T-helper 1 cell (primary cell): ENCODE measurements around the gene CENPO.

Experiments
- DNase-seq, 5 donors: peaks; one replicate each; pipeline ENCODE4 v3.0.0-alpha.2; 2012 to 2020
- total RNA-seq, 4 donors: gene quantifications; one replicate each; lab custom pipeline; 2026; lab: John Stamatoyannopoulos, UW

Gene CENPO
- total RNA-seq, result 3.6 to 7.1 (median 5.6) reads per million in 4 donors

DNA sequence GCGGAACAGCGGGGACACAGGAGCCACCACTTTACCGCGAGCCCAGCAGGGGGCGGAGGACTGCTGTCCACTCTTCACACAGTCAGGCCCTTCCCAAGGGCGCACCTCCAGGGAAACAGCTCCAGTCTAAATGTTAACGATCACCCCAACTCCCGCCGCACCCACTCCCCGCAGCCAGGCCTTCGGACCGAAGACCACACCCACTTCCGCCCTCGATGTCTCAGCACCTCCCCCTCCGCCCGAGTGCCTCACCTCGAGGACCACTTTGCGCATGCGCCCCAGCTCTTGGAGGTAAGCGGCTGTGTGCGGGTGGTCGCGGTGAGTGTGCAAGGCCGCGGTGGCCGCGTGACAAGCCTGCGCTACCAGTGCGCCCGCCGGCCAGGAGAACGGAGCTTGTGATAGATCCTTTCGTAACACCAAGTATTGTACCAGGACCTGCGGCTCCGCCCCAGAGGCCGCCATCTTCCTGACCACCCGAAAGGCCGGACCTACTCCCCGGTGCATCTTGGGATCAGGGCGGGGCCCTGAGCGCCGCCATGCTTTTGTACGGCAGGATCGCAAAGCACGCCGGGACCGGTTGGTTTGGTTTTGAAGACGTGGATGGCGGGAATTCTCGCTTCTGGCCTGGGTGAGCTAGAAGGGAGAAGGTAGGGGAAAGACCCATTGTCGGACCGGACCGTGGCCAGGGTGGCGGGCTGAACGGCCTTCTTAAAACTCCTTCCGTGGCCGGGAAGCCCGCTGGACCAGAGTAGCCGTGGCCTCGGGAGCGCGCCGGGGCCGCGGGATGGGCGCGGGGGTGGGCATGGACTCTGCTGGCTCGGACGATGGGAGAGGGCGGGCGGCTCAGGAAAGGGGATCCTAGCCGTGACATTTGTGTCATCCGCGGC is at the start of gene CENPO, which contains the start of gene PTRHD1:
Gene CENPO (plus strand): TSS at position 552 of the 887 bp plus-strand sequence. CDS start 495 bp downstream, outside the sequence.
Gene PTRHD1 (minus strand): TSS at position 518 of the 887 bp plus-strand sequence. CDS start 14 bp downstream, at position 504.
- peak; percentile 87 to 97 (median 92) for DNase-seq

DNA sequence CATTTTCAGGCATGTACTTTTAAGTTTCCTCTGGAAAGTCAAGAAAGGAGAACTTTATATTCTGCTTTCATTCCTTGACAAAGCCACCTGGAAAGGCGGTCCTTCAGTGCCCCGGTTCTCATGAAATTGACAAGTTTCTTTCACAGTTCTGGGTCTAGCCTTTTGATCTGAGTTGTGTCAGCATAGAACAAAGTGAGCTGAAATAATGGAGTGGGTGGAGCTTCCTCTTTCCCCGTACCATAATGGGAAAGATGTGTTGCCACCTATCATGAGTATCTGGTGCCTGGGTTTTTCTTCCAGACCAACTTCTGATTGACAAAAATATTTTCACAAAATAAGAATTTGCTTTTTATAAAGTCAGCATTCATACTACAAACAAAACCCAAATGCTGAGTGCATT is 49.3 kb upstream of the CENPO start:
- DNase-seq, result no peak

DNA sequence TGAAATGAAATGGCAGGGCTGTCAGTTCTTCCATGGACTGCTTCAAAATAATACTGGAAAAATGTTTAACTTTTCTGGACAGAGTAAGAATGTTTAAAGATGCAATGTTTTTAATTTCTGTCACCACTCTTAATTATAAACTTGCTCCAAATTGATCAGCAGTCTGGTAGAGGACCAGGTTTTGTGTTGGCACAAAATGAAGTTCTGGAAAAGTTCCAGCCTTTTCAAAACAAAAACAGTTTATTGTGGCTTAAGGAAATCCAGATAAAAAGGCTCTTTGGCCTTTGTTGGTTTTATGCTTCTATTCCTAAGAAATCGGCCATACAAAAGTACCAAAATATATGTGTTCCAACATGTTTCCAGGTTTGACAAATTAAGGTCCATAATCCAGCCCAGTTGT is 48.9 kb upstream of the CENPO start:
- DNase-seq, result no peak

- no peak for DNase-seq
Observed at GRCh38 chr2:24745825-24746224, 47.4 kb upstream of the CENPO start.

DNA sequence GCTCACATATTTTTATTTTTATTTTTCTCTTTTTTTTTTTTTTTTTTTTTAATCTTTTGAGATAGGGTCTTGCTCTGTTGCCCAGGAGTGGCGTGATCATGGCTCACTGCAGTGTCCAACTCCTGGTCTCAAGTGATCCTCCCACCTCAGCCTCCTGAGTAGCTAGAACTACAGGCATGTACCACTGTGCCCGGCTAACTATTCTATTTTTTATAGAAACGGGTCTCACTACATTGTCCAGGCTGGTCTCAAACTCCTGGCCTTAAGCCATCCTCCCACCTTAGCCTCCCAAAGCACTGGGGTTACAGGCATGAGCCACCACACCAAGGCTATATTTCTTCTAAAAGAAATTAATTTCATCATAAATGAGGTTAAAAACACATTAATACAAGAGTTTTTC is 45.9 kb upstream of the CENPO start:
- DNase-seq, result no peak

- DNase-seq, result no peak
Observed at GRCh38 chr2:24749069-24749691, 44.0 kb upstream of the CENPO start.

- no peak for DNase-seq
Observed at GRCh38 chr2:24754985-24755705, 38.1 kb upstream of the CENPO start.

DNA sequence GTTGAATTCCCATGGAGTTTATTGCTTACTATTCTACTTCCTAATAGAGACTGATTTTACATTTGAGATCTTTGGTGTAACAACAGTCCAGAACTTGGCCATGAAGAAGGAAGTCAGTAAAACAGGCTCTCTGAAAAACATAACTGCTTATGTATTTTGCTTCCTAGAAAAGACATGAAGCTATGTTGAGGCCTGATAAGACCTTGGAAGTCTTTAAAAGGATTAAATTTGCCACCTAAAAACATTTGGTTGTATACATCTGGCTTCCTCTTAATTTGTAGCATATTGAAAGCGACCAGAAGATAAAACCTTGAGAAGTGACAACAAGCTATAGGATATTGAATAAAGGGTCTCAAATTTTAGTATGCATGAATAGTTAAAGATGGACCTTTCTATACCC is 36.4 kb upstream of the CENPO start:
- no peak for DNase-seq

DNA sequence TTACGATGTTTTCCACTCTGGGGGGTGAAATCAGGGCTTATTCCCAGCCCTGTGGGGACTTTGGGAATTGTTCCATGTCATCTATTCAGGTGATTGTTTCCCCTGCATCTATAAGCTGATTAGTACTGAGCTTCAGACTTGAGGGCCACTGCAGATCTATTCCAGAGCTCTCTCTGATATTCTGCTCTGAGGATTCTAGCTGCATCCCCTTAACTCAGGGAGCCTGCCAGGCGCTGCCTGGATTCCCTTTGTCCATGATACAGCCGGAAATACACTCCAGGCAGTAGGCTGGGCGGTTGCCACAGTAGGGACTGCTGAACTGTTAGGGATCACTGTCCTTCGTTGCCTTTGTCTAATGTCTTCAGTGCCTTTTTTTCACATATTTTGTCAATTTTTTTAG is 31.4 kb upstream of the CENPO start:
- no peak for DNase-seq

DNA sequence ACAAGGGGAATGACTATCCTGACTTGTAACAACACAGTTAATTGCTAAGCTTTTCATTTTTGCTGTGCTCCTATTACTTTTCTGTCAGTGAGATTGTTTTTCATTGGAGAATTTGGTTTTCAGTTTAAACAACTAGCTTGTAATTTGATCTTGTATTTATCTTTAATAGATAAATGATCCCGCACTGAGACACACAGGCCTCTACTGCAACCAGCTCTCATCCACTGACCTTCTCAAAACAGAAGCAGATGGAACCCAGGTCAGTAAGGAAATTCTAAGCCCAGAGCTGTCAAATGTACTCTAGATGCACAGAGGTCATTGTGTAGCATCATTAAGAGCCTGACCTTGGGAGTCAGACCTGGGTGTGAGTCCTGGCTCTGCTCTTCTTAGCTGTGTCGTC is 30.7 kb upstream of the CENPO start:
- DNase-seq, result no peak

DNA sequence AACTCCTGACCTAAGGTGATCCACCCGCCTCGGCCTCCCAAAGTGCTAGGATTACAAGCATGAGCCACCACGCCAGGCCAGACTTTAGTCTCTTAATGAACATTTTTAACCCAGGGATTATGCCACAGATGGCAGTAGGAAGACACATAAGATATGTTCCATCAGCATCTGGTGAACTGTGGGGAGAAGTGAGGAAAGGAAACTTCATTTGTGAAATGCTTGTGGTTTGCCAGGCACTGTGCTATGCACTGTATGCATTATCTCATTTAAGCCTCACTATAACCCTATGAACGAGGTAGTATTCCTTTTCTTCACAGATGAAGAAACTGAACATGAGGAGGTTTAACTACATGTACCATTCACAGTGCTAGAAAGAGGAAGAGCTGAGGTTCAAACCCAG is 29.4 kb upstream of the CENPO start:
- no peak for DNase-seq

- peak in 1 of 5 donors; percentile 14 for DNase-seq
Observed at GRCh38 chr2:24766609-24767008, 26.6 kb upstream of the CENPO start.

- DNase-seq, result no peak
Observed at GRCh38 chr2:24768013-24768412, 25.2 kb upstream of the CENPO start.

DNA sequence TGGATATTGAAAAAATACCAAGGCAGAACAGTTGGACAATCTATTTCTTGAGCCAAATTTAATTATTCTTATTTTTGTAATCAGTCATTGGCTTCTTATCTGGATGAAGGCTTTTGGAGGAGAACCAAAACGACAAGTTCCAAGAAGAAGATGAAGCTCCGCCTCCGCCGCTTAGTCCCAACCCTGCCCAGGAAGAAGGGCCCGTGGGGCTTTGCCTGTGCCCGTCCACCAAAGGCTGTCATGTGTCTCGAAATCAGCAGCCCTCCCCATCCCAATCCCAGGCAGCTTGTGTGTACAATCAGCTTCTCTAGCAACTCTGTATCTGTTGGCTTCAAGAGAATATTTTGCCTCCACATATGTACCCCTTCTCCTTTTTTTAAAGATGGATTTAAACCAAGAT is 24.6 kb upstream of the CENPO start:
- DNase-seq, result no peak

- DNase-seq, result no peak
Observed at GRCh38 chr2:24771061-24771460, 22.2 kb upstream of the CENPO start.

GRCh38 chr2:24771764-24772586 is 21.2 kb upstream of the CENPO start:
- no peak for DNase-seq

DNA sequence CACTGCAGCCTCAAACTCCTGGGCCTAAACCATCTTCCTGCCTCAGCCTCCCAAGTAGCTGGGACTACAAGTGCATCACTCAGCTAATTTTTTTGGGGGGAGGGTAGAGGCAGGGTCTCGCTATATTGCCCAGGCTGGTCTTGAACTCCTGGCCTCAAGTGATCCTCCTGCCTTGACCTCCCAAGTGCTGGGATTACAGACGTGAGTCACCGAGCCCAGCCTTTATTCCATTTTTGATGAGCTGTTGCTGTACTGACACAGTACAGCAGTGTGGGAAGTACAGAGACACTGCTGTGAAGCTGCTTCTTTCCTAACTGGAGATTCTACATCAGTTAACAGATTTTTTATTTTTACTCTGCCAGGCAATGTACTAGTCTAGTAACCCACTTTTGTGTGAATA is 18.9 kb upstream of the CENPO start:
- no peak for DNase-seq

DNA sequence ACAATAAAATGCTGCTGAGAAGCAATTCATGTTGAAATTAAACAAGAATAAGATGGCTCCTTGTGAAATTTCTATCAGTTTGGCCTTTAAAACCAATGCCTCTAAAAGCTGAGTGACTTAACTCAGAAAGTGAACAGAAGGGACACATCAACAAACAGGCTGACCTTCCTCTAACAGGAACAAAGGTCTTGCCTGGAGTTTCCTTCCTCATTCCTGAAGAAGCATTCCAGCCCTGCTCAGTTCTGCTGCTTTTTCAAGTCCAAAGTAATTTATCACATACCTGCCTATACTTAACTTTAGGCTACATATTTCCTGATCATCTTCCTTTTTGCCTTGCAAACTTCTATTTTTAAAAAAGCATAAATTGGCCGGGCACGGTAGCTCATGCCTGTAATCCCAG is 14.1 kb upstream of the CENPO start:
- no peak for DNase-seq

DNA sequence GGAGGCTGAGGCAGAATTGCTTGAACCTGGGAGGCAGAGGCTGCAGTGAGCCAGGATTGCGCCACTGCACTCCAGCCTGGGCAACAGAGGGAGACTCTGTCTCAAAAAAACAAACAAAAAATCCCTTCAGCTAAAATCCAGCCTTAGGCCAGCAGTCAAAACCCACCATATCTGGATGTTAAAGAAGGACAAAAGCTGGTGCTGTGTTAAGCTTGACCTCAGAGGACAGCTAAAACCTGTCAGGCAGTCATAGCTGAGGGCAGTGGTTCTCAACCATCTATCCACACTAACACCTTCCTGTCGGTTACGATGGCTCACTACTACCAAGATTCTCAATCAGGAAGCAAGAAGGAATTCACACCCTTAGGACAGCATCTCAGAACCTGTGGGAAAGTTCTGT is 9.6 kb upstream of the CENPO start:
- no peak for DNase-seq

DNA sequence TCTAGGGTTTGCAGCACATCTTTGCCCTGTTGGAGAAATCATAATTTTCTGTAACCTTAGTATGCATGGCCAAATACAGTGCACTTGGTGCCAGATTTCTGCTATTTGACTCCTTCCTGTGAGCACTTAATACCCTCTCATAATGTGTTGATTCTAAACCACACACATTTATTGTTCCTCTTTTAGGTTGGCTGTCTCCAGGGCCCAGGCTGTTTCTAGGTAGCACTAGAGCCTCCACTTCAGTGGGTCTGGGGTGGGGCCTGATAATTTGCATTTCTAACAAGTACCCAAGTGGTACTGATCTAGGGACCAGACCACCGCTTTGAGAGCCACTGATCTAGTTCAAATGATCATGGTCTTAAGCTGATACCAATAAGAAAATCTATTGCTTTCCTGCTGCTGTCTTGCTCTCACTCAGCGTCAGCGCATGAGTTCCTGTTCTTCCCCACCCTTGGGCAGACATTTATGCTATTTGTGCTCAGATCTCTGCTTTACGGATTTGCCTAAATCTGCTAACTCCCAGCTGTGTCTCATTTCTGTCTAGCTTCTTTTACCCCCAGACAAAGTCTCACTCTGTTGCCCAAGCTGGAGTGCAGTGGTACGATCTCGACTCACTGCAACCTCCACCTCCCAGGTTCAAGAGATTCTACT is 7.4 kb upstream of the CENPO start:
- DNase-seq, result no peak

GRCh38 chr2:24787532-24787931 is 5.7 kb upstream of the CENPO start:
- no peak for DNase-seq

GRCh38 chr2:24788816-24789215 is 4.4 kb upstream of the CENPO start:
- no peak for DNase-seq
